Measurements from ENCODE around the gene USP6NL.

Gene USP6NL

GRCh38 chr10:11516431-11516746, 95.1 kb downstream of the USP6NL start:
- Histone ChIP-seq H3K4me2 (peak overlapping the region; percentile 49), H3K27me3 (ENCODE audit: insufficient read depth, low read depth) (no peaks in the 10 kb centered on the region; the same call in 1 of the 2 replicates)

GRCh38 chr10:11515596-11516430, 95.6 kb downstream of the USP6NL start:
- H3K27me3 ChIP-seq (ENCODE audit: insufficient read depth, low read depth), result no peaks in the 10 kb centered on the region; the same call in 1 of the 2 replicates
- H3K4me2 ChIP-seq, result peak overlapping the region; percentile 49
- no peak overlapping the region for H2AFZ ChIP-seq (ENCODE audit: low read depth)
- H3K79me2 ChIP-seq (ENCODE audit: insufficient read depth, low read depth), result no peaks in the 10 kb centered on the region
- peaks cover 23% of the 10 kb centered on the region for H3K4me1 ChIP-seq (ENCODE audit: low read depth, poor library complexity, severe bottlenecking)
- H3K27ac ChIP-seq, result no peak overlapping the region
- no peaks in the 10 kb centered on the region for H3K36me3 ChIP-seq (ENCODE audit: insufficient read depth)
- no peaks in the 10 kb centered on the region for H4K20me1 ChIP-seq (ENCODE audit: insufficient read depth)
- H3K9ac ChIP-seq, result no peak overlapping the region
- TF ChIP-seq CTCF (conservative IDR thresholded peaks at IDR 0.05; ENCODE audit: low read depth, low read length), result peak; percentile 91
- no peak overlapping the region for H3K4me3 ChIP-seq (IDR thresholded peaks at IDR 0.05; ENCODE audit: insufficient read depth, low read depth, low read length)

More at GRCh38 chr10:11516431-11516746, 95.1 kb downstream of the USP6NL start:
- Histone ChIP-seq H2AFZ (ENCODE audit: low read depth) (no peak overlapping the region), H3K4me3 (IDR thresholded peaks at IDR 0.05; ENCODE audit: insufficient read depth, low read depth, low read length) (no peak overlapping the region), H3K4me1 (ENCODE audit: low read depth, poor library complexity, severe bottlenecking) (peaks cover 23% of the 10 kb centered on the region), H3K27ac (no peak overlapping the region), H3K9ac (no peak overlapping the region), H3K36me3 (ENCODE audit: insufficient read depth) (no peaks in the 10 kb centered on the region), H4K20me1 (ENCODE audit: insufficient read depth) (no peaks in the 10 kb centered on the region), H3K79me2 (ENCODE audit: insufficient read depth, low read depth) (no peaks in the 10 kb centered on the region)
- TF ChIP-seq CTCF (conservative IDR thresholded peaks at IDR 0.05; ENCODE audit: low read depth, low read length), result no peak

- Histone ChIP-seq H3K27me3 (ENCODE audit: insufficient read depth, low read depth) (no peaks in the 10 kb centered on the region; the same call in 1 of the 2 replicates), H3K9ac (no peak overlapping the region), H3K27ac (no peak overlapping the region), H3K36me3 (ENCODE audit: insufficient read depth) (no peaks in the 10 kb centered on the region), H3K4me2 (no peak overlapping the region), H4K20me1 (ENCODE audit: insufficient read depth) (no peaks in the 10 kb centered on the region), H2AFZ (ENCODE audit: low read depth) (no peak overlapping the region), H3K79me2 (ENCODE audit: insufficient read depth, low read depth) (no peaks in the 10 kb centered on the region), H3K4me1 (ENCODE audit: low read depth, poor library complexity, severe bottlenecking) (peaks cover 23% of the 10 kb centered on the region), H3K4me3 (IDR thresholded peaks at IDR 0.05; ENCODE audit: insufficient read depth, low read depth, low read length) (no peak overlapping the region)
- TF ChIP-seq CTCF (conservative IDR thresholded peaks at IDR 0.05; ENCODE audit: low read depth, low read length), result no peak
Measured at GRCh38 chr10:11513727-11514126, 97.7 kb downstream of the USP6NL start.

GRCh38 chr10:11512596-11512995, 98.9 kb downstream of the USP6NL start:
- H3K79me2 ChIP-seq (ENCODE audit: insufficient read depth, low read depth), result no peaks in the 10 kb centered on the region
- no peaks in the 10 kb centered on the region for H3K36me3 ChIP-seq (ENCODE audit: insufficient read depth)
- H3K4me1 ChIP-seq (ENCODE audit: low read depth, poor library complexity, severe bottlenecking), result peaks cover 23% of the 10 kb centered on the region

More at GRCh38 chr10:11512596-11512995, 98.9 kb downstream of the USP6NL start:
- Histone ChIP-seq H3K27ac (no peak overlapping the region), H3K4me2 (no peak overlapping the region), H4K20me1 (ENCODE audit: insufficient read depth) (no peaks in the 10 kb centered on the region), H3K9ac (no peak overlapping the region), H3K4me3 (IDR thresholded peaks at IDR 0.05; ENCODE audit: insufficient read depth, low read depth, low read length) (no peak overlapping the region), H2AFZ (ENCODE audit: low read depth) (no peak overlapping the region), H3K27me3 (ENCODE audit: insufficient read depth, low read depth) (no peaks in the 10 kb centered on the region; the same call in 1 of the 2 replicates)
- TF ChIP-seq CTCF (conservative IDR thresholded peaks at IDR 0.05; ENCODE audit: low read depth, low read length), result no peak

Data from KMS-11 (cell line).